SKM-1 treated with dmso at 0.1 percent for 144 hours (cell line): Measurements from ENCODE around the gene KRT86.
A peak's percentile ranks its signal among the peaks of the same experiment; 100 is the strongest.
"Not testable (repeated sequence)": the region's sequence is repeated elsewhere in the genome, so short reads cannot be mapped to it uniquely, and the experiment has no call there.

ENCODE experiments used
- DNase-seq: peaks from one replicate; lab custom pipeline; 2025; ENCODE audit not compliant: unreplicated experiment; lab: John Stamatoyannopoulos, UW

KRT86 gene

DNA sequence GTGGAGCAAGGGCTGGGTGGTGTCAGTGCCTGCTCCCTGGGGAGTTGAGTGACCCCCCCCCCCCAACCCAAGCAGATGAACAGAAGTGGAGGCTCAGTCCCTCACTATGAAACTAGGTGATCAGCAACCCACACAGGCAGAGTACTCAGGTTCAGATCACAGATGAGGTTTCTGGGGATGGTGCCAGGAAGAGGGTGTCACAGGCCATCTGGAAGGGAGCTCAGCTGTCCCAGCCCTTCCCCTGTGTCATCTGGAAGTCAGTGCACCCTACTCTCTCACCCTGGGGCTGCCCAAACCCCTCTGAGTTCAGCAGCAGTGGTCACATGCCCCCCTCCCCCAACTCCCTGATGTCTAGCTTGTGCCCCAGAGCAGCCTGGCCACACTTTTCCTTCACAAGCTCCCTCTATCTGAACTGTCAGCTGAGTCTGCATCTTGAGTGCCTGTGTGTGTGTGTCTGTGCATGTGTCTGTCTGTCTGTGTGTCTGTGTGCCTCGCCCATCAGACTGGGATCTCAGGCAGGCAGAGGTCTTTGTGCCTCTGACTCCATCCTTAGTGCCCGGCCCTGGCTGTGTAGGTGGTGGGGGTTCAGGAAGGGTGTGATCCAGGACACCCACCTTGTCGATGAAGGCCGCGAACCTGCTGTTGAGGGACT is 16.2 kb downstream of the KRT86 start:
- not testable (repeated sequence) for DNase-seq

DNA sequence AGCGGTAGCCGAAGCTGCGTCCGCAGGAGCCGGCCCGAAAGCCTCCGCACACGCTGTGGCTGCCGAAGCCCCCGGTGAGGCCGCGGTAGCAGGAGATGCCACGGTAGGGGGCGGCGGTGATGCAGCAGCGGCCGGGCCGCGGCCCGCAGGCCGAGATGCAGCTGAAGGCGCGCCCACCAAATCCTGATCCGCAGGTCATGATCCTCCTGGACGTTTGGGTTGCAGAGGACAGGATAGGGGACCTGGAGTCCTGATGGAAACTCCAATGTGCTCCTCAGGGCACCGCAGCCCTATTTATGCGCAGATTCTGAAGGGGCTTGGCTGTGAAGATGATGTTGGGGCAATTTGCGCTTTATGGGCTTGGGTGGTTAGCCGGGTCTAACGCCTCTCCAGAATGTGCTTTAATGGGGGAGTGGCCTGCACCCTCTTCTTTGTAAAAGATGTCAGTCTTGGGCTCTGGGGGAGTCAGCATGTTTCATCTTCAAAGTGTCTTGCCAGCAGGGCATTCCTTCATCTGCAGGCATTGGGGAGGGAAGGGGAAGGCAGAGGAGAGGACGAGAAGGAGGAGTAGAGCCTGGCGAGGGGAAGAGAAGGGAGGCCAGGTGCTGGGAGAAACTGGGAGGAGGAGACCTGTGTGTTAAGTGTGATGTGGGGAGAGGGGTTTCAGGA is 17.0 kb downstream of the KRT86 start, which contains the start of gene KRT81:
KRT81 (minus strand) TSS at position 268 of the 669 bp plus-strand sequence; CDS start at position 199, 69 bp downstream.
- DNase-seq: no peak

DNA sequence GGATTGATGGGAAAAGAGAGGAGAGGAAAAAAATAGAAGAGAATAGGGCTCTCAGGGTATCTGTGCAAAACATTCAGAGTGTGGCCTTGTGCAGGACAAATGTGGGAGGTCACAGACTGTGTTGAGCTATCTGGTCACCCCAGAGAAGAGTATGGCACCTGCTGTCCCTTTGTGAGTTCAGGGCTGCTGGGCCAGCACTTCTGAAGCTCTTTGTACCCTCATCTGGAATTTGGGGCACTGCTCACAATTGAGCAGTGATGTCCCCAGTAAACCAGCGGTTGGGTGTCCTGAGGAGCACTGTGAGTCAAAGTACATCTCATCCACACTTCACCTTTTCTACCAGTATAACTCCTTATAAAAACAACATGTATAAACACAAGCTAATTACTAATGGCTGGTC is 19.5 kb downstream of the KRT86 start:
- DNase-seq: no peak

DNA sequence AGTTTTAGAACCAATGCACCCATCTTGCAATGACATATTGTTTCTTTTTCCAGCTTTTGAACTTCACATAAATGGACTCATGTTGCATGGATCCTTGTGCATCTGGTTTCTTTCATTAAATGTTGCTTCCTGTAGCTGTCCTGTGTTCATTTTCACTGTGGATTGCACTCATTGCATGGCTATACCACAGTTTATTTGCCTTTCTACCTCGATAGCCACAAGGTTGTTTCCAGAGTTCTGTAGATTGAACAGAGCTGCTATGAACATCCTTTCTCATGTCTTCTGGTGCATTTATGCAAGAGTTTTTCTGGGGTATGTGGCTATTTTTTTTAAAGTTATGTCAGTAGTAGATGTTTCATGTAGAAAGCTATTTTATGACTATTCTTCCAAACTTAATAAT is 20.4 kb downstream of the KRT86 start:
- DNase-seq: no peak

DNA sequence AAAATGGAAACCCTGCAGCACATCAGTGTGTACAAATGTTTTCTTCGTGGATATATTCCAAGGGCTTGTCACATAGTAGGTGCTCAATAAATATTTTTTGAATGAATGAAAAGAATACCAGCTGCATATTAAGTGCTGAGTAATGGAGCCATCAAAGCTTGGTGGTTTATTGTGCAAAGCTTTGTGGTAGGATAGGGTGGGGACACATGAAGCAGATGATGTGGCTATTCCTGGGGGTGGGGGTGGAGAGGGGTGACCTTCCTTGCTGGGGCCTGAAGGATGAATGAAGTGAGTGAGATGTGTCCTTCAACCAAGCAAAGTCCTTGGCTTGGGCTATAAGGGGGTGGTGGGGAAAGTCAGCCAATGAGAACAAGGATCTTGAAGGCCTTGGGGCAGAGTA is 21.2 kb downstream of the KRT86 start:
- DNase-seq: peak; percentile 17

DNA sequence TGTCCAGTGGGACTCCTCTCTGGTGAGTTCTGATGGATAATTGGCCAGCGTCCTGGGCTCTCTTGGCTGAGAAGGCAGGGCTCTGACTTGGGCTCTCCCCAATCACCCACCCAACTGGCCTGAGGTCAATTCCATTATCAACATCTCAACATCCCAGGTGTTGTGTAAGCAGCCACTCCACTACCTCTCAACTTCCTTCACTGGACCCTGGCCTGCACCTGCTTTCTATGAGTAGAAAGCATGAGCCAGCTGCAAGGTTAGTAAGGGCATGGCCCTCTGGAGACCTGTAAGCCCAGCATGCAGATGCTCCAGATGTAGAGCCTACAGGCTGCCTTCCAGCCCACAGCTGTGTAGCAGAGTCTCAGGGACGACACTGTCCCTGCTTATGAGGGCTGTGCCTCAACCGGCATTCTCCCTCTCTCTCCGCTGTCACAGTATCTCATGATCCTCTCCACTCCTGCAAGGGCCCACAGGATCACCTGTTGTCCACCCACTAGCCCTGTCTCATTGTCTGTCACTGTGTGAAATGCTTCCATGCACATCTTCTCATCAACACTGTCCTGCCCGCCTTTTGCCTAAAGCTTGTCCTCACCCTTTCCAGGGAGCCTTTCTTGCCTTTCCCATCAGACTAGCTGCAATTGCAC is 22.2 kb downstream of the KRT86 start:
- no peak for DNase-seq

DNA sequence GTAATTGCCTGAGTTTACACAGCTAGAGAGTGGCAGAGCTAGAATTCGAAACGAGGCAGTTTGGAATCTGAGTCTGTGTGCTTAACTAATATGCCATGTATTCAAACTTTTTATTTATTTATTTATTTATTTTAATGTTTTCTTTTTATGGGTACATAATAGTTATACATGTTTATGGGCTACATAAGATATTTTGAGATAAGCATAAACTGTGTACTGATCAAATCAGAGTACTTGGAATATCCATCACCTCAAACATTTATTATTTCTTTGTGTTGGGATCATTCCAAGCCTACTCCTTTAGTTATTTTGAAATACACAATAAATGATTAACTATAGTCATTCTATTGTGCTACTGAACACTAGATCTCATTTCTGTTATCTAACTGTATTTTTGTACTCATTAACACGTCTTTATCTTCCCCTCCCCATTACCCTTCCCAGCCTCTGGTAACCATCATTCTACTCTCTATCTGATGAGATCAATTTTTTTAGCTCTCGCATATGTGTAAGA is 24.3 kb downstream of the KRT86 start:
- no peak for DNase-seq

DNA sequence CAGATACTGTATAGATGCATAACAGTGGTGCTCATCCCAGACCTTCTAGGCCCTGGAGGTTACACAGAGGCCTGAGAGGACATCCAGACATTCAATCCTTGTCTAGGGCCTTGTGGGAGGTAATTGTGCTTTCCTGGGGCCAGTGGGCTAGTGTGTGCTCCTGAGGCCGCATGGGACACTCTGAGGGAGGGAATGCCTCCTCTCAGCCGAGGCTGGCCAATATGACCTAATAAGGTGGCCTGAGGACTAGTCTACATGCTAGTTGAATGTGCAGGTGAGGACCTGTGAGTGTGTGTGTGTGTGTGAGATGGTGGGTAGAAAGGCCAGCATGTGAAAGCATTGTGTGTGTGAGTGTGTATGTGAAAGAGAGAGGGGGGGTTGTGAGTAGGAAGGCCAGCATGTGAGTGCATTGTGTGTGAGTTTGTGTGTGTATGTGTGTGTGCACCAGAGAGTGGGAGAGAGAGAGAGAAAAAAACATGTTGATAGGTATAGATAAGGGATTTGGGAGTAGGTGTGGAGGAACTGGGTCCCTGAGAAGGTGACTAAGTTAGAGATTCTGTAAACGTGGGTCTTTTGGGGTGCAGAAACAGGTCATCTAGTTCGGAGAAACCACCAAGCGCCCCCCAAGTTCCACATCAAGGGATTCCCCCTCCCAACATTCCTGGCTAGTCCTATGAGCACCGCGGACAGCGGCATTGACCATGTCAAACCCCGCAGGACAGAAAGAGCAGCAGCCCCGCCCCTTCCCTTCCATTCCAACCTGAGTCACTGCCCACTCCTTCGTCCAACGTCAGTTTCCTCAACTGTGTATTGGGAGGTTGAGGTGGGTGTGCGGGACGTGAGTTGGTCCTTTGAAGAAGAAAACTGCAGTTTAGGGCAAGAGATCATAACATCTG is 26.6 kb downstream of the KRT86 start:
- DNase-seq: no peak

DNA sequence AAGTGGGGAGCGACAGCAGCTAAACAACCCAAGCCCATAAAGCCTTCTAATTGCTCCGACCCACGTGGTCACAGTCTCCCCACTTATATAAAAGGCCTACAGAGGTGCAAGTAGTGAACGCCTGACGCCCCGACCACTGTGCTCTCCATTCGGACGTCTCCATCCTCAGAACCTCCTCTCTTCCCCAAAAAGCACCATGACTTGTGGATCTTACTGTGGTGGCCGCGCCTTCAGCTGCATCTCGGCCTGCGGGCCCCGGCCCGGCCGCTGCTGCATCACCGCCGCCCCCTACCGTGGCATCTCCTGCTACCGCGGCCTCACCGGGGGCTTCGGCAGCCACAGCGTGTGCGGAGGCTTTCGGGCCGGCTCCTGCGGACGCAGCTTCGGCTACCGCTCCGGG is 27.3 kb downstream of the KRT86 start:
- not testable (repeated sequence) for DNase-seq

DNA sequence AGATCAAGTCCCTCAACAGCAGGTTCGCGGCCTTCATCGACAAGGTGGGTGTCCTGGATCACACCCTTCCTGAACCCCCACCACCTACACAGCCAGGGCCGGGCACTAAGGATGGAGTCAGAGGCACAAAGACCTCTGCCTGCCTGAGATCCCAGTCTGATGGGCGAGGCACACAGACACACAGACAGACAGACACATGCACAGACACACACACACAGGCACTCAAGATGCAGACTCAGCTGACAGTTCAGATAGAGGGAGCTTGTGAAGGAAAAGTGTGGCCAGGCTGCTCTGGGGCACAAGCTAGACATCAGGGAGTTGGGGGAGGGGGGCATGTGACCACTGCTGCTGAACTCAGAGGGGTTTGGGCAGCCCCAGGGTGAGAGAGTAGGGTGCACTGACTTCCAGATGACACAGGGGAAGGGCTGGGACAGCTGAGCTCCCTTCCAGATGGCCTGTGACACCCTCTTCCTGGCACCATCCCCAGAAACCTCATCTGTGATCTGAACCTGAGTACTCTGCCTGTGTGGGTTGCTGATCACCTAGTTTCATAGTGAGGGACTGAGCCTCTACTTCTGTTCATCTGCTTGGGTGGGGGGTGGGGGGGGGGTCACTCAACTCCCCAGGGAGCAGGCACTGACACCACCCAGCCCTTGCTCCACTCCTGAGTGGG is 27.9 kb downstream of the KRT86 start:
- DNase-seq: not testable (repeated sequence)

DNA sequence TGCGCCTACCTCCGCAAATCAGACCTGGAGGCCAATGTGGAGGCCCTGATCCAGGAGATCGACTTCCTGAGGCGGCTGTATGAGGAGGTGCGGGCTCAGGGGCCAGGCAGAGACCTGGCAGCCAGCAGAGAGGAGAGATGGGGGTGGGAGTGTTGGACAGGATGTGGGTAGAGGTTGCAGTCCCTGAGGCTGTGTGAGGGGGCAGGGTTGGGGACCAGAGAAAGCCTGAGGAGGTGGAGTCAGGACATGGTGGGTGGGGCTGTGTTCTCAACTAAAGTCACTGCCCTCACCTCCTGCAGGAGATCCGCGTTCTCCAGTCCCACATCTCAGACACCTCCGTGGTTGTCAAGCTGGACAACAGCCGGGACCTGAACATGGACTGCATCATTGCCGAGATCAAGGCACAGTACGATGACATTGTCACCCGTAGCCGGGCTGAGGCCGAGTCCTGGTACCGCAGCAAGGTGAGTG is 30.5 kb downstream of the KRT86 start:
- peak; percentile 50 for DNase-seq

DNA sequence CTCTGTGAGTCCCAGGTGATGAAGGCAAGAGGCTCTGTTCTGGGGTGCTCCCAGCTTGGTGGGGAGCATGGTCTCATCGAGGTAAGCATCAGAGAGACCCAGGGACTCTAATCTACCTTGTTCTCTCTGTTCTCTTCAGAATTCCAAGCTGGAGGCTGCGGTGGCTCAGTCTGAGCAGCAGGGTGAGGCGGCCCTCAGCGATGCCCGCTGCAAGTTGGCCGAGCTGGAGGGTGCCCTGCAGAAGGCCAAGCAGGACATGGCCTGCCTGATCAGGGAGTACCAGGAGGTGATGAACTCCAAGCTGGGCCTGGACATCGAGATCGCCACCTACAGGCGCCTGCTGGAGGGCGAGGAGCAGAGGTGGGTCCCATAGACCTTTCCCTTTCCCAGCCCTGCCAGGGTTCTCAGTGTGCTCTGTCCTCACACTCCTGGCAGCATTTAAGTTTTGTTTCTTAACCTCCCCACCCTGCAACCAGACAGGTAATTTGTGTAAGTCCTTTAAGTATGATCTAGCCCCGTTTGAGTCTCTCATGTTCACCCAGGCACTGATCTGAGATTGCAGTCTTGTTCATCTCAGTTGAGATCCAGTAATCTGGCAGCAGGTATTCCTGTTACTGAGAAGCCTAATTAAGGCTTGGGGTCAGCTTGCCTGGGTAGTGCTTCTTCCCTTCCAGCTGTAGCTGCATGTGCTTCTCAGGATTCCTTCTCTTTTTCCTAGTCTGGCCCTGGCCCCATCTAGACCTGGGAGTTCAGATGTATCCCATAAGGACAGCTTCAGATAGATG is 31.7 kb downstream of the KRT86 start:
- no peak for DNase-seq

DNA sequence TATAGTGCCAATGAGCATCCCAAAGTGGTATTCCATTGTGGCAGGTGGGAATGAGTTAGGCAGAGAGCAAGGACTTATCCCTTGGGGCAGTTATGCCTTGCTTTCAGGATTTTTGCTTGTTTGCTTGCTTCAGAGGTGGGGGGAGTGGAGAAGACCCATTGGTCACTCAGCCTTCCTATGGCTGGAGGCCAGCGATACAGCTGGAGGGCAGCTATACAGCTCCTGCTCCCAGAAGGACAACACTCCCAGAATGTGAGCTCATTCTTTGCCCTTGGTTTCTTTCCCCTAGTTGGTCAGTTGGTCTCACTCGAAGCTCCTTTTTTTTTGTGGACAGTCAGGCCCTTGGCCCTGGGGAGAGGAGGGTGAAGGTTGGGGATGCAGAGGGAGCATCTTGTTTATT is 32.3 kb downstream of the KRT86 start:
- DNase-seq: no peak

DNA sequence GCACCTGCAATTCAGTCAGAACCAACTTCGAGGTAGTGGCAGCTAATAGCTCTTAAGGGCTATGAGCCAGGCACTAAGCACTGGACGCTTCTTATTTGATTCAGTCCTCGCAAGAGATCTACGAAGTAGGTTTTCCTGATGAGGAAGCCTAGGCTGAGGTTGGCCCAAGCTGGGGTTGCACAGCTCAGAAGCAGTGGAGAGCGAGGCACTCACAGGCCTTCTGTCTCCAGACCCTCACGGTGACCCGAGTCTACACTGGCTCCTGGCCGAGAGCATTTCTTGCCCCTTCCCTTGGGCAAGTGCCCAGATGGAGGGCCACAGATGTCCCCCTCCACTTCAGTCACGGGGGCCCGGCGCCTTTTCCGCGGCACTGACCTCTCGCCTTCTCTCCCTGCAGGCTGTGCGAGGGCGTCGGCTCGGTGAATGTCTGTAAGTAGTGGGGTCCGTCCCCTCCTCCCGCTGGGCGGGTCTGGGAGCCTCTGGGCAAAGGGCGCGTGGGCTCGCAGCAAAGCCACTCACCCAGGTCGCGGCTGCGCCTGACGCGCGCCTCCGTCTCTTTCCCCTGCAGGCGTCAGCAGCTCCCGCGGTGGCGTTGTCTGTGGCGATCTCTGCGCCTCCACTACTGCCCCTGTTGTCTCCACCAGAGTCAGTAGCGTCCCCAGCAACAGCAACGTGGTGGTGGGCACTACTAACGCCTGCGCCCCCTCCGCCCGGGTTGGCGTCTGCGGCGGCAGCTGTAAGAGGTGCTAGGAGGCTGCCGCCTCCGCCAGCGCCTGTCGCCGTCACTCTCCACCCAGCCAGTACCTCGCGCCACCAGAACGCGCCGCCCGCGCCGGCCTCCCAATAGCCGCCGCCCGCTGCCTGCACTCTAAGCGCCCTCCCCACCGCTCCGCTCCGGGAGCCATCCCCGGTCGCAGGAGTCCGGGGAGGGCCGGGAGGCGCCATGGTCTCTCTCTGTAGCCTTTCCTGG is 33.7 kb downstream of the KRT86 start:
- DNase-seq: peak; percentile 6

DNA sequence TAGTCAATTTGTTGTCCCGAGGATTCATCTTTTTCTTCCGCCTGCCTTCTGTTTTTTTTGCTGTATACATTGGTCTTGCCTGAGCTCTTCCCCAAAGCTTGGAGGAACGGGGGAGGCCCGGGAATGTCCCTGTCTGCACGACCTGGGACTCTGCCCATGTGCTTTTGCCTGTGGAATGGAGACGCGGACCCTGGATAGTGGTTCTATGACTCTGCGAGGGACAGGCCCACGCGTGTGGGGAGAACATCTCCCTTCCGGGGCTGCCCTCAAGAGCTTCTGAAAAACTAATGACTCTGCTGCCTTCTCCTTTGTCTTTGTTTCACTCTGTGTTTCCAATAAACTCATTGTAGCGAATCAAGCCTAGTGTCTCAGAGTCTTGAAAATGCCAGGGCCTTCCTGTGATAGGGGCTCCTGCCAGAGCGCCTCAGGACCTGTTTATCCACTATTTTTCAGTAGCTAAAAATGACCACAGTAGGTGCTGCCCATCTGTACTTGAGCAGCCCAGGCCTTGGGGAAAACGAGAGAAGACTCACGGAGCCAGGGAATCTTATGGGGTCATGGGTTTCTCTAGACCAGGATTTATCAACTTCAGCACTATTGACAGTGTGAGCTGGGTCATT is 34.5 kb downstream of the KRT86 start:
- DNase-seq: no peak

DNA sequence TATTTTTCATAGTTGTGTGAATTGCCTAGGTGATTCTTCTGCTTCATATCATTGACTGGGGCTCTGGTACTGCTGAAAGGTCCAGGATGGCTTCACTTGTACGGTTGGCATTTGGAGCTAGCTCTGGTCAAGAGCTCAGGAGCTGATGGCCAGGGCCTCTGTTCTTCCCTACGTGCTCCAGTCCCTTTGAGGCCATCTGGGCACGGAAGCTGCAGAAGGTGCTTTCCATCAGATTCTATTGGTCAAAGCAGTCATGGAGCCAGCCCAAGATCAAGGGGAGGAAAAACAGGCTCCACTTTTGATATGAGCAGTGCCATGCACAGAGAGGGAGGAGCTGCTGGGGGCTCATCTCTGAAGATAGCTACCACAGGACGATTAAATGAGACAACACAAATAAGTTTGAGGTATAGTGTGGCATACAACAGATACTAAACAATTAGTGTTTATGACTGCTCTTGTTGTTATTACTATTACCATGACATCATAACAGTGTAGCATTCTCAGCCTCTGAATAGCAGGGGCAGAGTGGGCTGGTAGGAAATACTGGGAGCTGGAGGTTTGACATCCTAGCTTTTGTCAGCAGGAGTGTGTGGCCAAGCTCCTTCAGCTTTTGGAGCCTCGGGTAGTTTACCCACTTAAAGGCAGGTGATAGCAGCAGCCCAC is 36.3 kb downstream of the KRT86 start:
- DNase-seq: no peak

DNA sequence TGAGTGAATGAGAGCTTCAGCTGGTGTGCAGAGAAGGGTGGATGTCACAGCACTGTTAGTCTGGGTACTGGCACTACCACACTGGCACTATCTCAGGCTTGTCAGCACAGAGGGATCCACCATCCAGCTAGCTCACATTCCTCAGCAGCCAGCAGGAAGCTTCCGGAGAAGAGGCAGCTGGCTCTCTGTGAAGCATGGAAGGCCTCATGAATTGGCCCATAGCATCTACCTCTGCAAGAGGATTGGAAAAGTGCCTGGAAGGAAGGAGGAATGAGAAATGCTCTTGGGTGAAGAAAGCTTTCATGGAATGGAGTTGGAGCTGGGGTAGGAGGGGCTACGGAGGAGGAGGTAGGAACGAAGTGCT is 36.8 kb downstream of the KRT86 start:
- DNase-seq: no peak

DNA sequence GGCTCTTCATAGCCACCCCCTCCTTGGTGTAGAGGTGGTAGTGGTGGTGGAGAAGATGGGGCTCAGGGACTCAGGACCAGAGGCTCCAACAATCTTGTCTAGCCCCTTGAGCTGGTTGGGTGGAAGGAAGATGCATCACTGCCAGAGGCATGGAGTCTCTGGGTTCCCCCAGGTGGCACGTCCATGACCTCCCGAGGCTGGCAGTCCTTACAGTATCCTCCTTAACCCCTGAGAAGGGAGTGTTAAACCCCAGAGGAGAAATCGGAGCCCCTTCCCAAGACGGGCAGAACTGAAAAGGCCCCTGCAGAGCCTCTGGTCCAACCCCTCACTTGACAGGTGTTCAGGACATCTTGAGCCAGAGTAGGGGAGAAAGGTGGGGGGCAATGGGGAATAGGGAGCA is 37.6 kb downstream of the KRT86 start:
- no peak for DNase-seq
